Lower lobe of right lung (tissue), 2 donors: ENCODE measurements around the gene PDE4B. TPM values are rescaled to one million over a fixed set of nuclear protein-coding genes. Genes with fewer than 3 reads are reported as not detected.

Experiments used
- ATAC-seq, 2 donors: fragments of 200-7000 bp; cut with Tn5 transposase; one replicate each; pipeline ENCODE4 v1.9.1; 2020 to 2022; ENCODE audit warnings: mild to moderate bottlenecking in 2 of 2, moderate library complexity in 2 of 2
- DNase-seq: peaks from one replicate; pipeline ENCODE4 v3.0.0-alpha.2; 2020
- H3K27ac ChIP-seq: fragments of 200-600 bp; one replicate; pipeline ENCODE4 v1.8.0; 2022
- H3K27me3 ChIP-seq: fragments of 200-600 bp; one replicate; pipeline ENCODE4 v1.8.0; 2022; ENCODE audit warnings: low read depth
- H3K36me3 ChIP-seq: fragments of 200-600 bp; one replicate; pipeline ENCODE4 v1.8.0; 2022; ENCODE audit warnings: mild to moderate bottlenecking
- H3K4me1 ChIP-seq: fragments of 200-600 bp; one replicate; pipeline ENCODE4 v1.8.0; 2022
- H3K4me3 ChIP-seq: fragments of 200-600 bp; one replicate; pipeline ENCODE4 v1.8.0; 2022; ENCODE audit warnings: mild to moderate bottlenecking
- H3K9me3 ChIP-seq: fragments of 200-600 bp; one replicate; pipeline ENCODE4 v1.8.0; 2022
- CTCF ChIP-seq: fragments of 200-600 bp; IDR thresholded peaks from one replicate; pipeline ENCODE4 v1.8.0; 2022; ENCODE audit warnings: antibody characterized with exemption, mild to moderate bottlenecking
- intact Hi-C: fragments of 100-400 bp; cut with DNase I; formaldehyde crosslinking; loops from one replicate; pipeline ENCODE4 v1.11.0; 2022
- total RNA-seq: library from RNA; stranded (reverse); fragmentation: NEBNext Ultra II Directional; extraction: Animal tissue kit (Norgen Biotek cat#: 25700); gene quantifications from one replicate; pipeline ENCODE4 v1.2.1, GENCODE V29; 2021
- donor health status: DM: no; HTN: yes; CAD: no; lungs with severe emphysema.

The PDE4B gene
- total RNA-seq, 1 donor from 2014 or later, result 26.9 TPM

- no peak for ATAC-seq
- no peak overlapping the region for H3K27ac ChIP-seq
- H3K27me3 ChIP-seq, result no peaks in the 10 kb centered on the region
- intact Hi-C loops, result no loop called here
- no peaks in the 10 kb centered on the region for H3K36me3 ChIP-seq
- no peak overlapping the region for H3K4me3 ChIP-seq
- DNase-seq, result no peak
- TF ChIP-seq CTCF, result no peak
- no peaks in the 10 kb centered on the region for H3K9me3 ChIP-seq
- H3K4me1 ChIP-seq, result no peaks in the 10 kb centered on the region
Measured at GRCh38 chr1:66309006-66309741, 516.5 kb downstream of the PDE4B start.

GRCh38 chr1:66311092-66311491 lies 518.4 kb downstream of the PDE4B start:
- Histone ChIP-seq H3K36me3 (no peaks in the 10 kb centered on the region), H3K27me3 (no peaks in the 10 kb centered on the region), H3K9me3 (no peaks in the 10 kb centered on the region), H3K4me1 (no peaks in the 10 kb centered on the region), H3K4me3 (no peak overlapping the region), H3K27ac (no peak overlapping the region)
- ATAC-seq (no peak), DNase-seq (no peak)
- no peak for TF ChIP-seq CTCF
- intact Hi-C loops, result no loop called here

DNA sequence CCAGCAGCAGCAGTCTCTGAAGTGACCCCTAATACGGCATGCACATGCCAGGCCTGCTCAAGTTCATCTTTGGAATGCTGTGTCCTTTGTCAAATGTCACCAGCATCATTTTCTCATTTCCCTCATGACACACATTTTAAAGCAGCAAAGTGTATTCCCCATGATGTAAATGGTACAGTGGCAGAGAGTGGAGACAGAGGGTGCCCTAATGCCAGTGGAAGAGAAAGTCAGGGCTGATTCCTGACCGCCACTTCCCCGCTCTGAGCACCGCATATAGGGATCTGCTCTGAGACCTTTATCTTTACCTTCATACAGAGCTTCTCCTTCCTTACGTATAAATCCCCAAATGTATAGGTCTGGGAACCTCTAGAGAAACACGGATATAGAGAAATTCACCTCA lies 518.9 kb downstream of the PDE4B start:
- Histone ChIP-seq H3K9me3 (no peaks in the 10 kb centered on the region), H3K36me3 (no peaks in the 10 kb centered on the region)
- TF ChIP-seq CTCF, result no peak

DNA sequence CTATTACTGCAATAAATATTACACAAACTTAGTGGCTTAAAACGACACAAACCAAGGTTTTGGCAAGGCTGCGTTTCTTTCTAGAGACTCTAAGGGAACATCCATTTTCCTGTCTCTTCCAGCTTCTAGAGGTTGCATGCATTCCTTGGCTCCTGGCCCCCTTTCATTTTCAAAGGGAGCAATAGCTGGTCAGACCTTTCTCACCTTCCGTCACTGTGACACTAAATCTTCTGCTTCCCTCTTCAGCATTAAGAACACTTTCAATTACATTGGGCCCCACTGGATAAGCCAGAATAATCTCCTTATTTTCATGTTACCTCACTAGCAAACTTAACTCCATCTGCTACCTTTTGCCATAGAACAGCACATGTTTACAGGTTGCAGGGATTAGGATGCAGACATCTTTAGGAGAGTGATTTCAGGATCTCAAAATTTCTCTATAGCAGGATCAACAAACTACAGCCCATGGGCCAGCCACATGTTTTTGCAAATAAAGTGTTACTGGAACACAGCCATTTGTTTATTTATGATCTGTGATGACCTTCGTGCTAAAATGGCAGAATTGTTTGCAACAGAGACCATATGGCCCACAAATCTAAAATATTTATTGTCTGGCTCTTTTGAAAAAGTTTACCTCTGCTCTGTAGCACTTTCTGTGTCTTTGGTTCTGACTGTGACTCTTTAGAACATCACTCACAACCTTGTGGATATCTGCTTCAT lies 519.7 kb downstream of the PDE4B start:
- Histone ChIP-seq H3K27ac (no peak overlapping the region), H3K9me3 (no peaks in the 10 kb centered on the region), H3K4me1 (no peaks in the 10 kb centered on the region), H3K36me3 (no peaks in the 10 kb centered on the region), H3K27me3 (no peaks in the 10 kb centered on the region), H3K4me3 (no peak overlapping the region)
- TF ChIP-seq CTCF, result no peak
- intact Hi-C loops, result no loop called here
- no peak for ATAC-seq
- no peak for DNase-seq

More for the DNA sequence above, 518.9 kb downstream of the PDE4B start:
- Histone ChIP-seq H3K4me1 (no peaks in the 10 kb centered on the region), H3K27ac (no peak overlapping the region), H3K27me3 (no peaks in the 10 kb centered on the region), H3K4me3 (no peak overlapping the region)
- intact Hi-C loops, result no loop called here
- DNase-seq (no peak), ATAC-seq (no peak)

DNA sequence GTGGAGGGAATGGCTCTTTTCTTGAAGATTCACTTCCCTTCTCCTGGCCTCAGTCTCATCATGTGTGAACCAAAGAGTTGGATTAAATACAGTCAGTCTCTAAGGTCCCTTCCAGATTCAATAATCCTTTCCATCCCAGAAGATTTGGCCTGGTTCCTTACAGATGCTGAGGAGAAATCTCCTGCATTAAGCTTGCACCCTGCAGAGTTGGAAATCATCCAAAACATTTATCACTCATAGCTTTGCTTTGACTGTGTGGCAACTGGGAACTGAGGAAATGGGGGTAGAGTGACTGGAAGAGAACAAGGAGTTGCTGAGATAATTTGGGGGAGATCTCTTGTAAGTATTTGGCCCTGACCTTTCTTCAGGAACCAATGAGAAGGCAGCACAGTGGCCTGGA lies 520.7 kb downstream of the PDE4B start:
- DNase-seq, result no peak
- intact Hi-C loops, result no loop called here
- H3K27ac ChIP-seq, result no peak overlapping the region
- no peaks in the 10 kb centered on the region for H3K9me3 ChIP-seq
- H3K4me1 ChIP-seq, result no peaks in the 10 kb centered on the region
- no peak for ATAC-seq
- no peaks in the 10 kb centered on the region for H3K27me3 ChIP-seq
- no peaks in the 10 kb centered on the region for H3K36me3 ChIP-seq
- no peak for TF ChIP-seq CTCF
- no peak overlapping the region for H3K4me3 ChIP-seq
